D341Med (cell line): ENCODE results near the gene NPB.

ENCODE experiments used
- DNase-seq: peaks from one replicate; pipeline ENCODE4 v3.0.0; 2012; ENCODE audit warnings: low spot score

Gene NPB

GRCh38 chr17:81902023-81902652, at the start of gene NPB:
Gene NPB (plus strand): TSS chr17:81902238. CDS start chr17:81902278, 40 bp downstream.
- peak; percentile 65 for DNase-seq

GRCh38 chr17:81854974-81855774, 46.9 kb upstream of the NPB start:
- no peak for DNase-seq

GRCh38 chr17:81858170-81858966, 43.7 kb upstream of the NPB start:
- DNase-seq: no peak

GRCh38 chr17:81858967-81859905, 42.8 kb upstream of the NPB start:
- DNase-seq: no peak

- peak; percentile 100 for DNase-seq
Observed at GRCh38 chr17:81859906-81860755, 41.9 kb upstream of the NPB start, which contains the start of gene P4HB. Gene P4HB (minus strand): TSS chr17:81860535. CDS start chr17:81860471, 64 bp downstream.

GRCh38 chr17:81860756-81861568, 41.1 kb upstream of the NPB start:
- DNase-seq: peak; percentile 99

- no peak for DNase-seq
Observed at GRCh38 chr17:81863123-81863675, 38.8 kb upstream of the NPB start.

GRCh38 chr17:81863833-81864768, 37.9 kb upstream of the NPB start:
- no peak for DNase-seq

- DNase-seq: peak; percentile 30
Observed at GRCh38 chr17:81865358-81865732, 36.7 kb upstream of the NPB start.

- peak; percentile 31 for DNase-seq
Observed at GRCh38 chr17:81865733-81866439, 36.2 kb upstream of the NPB start.

GRCh38 chr17:81866440-81867169, 35.4 kb upstream of the NPB start:
- DNase-seq: peak; percentile 31

GRCh38 chr17:81867170-81867990, 34.7 kb upstream of the NPB start:
- peak; percentile 46 for DNase-seq

- DNase-seq: peak; percentile 40
Observed at GRCh38 chr17:81867991-81868673, 33.9 kb upstream of the NPB start.

- peak; percentile 57 for DNase-seq
Observed at GRCh38 chr17:81868674-81869220, 33.3 kb upstream of the NPB start.
